GM21360 (cell line): ENCODE results near the gene RAB44.

Experiments used
- ATAC-seq: cut with Tn5 transposase; IDR thresholded peaks from one replicate; pipeline ENCODE4 v1.9.1; 2021; ENCODE audit warnings: mild to moderate bottlenecking, moderate library complexity; ENCODE audit not compliant: unreplicated experiment

RAB44 gene

DNA sequence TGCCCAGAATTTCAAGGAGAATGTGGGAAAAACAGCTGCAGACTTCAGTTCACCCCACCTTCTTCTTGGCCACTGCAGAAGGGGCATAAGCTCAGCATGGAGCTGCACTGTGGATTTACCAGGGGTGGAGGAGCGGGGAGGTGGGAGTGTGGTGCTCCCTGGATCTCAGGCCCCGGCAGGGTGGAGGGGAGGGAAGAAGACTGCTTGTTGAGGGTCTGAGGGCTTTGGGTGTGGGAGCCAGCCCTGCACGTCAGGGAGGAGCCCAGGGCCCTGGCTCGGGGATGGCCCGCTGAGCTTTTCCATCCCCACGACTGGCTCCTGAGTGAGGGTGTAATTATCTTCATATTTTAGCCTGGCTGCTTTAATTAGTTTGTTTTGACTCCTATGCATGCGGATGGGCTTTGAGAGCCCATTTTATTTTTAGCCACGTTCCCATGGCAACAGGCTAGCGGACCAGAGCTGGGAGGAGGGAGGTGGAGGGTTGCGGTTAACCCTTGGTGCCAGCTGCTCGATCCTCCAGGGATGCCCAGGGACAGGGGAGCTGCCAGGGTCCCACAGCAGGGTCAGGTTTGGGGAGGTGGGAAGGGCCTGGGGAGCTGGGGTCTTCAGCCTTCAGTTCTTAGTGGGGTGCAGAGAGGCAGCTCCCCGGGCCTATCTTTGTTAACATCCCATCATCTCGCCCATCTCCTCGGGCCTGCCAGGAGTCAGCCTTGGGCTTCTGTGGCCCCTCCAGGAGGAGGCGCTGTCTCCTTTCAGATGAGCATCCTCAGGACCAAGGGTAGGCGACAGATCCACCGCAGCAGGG, 68.2 kb downstream of the RAB44 start:
- ATAC-seq: peak; percentile 49

GRCh38 chr6:36766399-36766945, 68.8 kb downstream of the RAB44 start:
- ATAC-seq: no peak

DNA sequence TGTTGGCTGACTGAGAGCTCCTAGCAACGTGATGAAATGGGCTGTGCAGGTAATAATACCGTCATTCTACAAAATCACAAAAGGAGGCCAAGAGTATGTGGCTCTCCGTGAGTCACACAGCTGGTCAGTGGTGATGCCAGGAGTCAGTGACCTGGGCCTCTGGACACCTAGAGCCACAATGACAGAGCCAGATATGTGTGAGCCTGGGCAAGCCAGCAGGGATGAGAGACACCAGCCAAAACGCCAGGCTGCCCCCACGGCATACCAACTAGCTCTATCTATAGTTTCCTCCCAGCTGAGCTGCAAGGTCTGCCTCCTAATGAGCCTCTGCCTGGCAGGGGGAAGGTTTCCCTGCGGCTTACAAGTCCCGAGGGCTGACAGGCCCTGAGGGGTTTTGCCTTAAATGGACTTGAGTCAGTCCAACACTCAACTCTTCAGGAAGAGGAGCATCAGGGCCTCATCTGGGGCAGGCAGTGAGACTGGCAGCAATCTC, 71.6 kb downstream of the RAB44 start:
- no peak for ATAC-seq

DNA sequence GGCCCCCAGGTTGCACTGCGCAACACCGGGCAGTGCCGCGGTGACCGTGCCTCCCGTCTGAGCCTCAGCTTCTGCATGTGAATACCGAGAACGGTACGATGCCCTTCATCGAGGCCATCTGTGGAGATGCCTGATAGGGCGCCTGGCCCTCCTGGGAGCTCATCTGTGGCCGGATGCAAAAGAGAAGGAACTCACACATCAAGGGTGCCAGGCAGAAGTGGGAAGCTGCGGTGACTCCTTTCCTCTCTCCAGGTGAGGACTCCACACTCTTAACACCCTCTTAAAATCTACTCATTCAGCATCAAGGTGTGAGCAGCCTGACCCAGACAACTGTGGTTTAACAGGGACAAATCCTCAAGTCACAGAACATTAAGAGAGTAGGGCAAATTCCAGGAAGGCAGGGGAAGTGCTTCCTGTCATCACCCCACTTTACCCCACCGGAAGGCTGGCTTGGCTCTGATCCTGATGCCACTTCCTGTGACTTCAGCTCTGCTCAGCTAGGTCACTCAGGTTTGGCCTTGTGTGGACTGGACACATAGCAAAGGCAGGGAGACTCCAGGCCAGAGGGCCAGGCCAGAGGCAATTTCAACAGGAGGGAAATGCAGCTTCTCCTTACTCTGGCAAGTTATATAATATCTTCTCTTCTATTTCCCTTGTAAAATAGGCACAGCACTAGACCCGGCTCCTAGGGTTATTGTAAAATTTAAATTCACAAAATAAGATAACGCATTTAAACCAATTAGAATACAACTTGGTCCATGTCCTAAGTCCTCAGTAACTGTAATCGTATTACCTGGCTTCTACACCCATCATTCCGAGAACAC, 72.3 kb downstream of the RAB44 start:
- ATAC-seq: no peak

- no peak for ATAC-seq
These were observed 73.5 kb downstream of the RAB44 start for GRCh38 chr6:36771145-36771544.

GRCh38 chr6:36772397-36772796, 74.8 kb downstream of the RAB44 start:
- no peak for ATAC-seq

- no peak for ATAC-seq
These were observed 76.7 kb downstream of the RAB44 start for GRCh38 chr6:36774331-36774730.

- ATAC-seq: no peak
These were observed 78.5 kb downstream of the RAB44 start for GRCh38 chr6:36776167-36776566.

DNA sequence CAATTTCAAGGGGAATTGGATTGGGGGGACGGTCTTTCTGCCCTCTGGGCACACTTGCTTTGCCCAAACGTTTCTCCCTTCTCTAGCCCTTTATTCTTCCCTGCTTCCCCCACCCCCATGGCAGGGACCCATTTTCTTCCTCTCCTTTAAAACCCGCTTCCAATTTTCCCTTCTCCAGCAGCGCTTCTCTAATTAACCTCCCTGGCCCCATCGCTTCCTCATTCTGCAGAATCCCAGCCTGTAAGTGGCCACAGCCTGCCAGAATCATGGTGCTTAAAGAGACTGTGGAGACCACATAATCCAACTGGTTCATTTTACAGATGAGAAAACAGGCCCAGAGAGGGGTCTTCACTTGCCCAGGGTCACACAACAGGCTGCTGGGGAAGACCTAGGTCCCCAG, 80.2 kb downstream of the RAB44 start:
- ATAC-seq: no peak

DNA sequence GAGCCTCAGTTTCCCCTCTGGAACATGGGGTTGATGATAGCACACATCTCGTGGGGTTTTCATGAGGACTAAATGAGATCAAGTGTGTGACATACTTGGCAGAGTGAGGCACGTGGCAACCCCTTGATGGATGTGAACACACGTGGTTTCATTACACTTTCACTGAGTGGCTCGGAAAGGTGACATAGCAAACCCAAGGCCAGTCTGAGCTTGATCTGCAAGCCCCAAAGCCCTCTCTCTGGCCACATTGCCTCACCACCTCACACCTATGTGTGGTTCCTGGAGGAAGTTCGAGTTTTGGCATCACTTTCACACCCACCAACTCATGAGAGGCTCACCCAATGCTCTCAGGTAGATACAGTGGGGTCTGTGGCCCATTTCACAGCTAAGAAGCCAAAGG, 81.6 kb downstream of the RAB44 start:
- no peak for ATAC-seq

DNA sequence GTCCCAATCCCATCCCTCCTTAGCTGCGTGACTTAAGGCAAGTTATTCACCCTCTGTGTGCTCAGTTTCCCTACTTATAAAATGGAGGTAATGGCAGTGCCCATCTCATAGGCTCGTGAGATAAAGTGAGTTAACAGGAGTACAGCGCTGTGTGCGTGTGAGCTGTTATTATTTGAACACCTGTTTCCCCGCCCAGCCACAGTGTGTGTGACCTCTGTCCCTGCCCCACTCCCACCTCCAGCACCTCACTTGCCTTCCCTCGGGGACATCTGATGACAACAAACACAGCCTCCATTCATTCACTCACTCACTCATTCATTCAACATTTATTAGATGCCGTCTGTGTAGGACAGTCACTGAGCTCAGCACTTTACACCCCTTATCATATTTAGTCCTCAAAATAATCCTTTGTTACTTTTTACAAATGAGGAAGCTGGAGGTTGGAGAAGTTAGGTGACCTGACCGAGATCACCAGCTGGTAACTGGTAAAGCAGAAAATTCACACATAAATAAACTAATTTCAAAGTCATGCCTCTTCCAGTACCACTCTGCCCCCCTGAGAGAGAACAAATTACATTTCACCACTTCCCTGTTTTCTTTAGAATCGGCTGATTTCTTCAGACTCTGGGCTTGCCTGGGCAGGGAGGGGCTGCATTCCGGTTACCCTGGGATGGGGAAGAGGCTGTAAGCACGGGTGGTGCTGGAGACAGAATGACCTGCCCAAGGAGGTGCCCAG, 83.0 kb downstream of the RAB44 start:
- ATAC-seq: no peak

DNA sequence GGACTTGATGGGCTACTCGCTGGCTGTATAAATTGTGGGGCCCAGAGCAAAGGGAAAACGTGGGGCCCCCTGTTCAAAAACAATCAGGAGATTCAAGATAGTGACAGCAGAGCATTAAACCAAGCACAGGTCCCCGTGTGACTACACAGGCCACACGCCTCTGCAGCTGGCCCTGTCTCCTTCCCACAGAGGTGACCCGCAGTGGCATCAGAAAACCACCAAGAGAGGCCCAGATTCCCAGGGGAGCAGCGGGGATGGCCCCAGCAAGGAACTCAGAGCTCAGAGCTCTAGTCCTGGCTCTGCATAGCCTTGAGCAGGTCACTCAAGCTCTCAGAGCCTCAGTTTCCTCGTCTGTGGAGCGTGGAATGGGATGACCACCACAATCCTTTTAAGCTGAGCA, 84.0 kb downstream of the RAB44 start:
- ATAC-seq: no peak
